Ascending aorta (tissue), 2 donors: Measurements from ENCODE around the gene GDPD5. TPM values are rescaled to one million over a fixed set of nuclear protein-coding genes. Genes with fewer than 3 reads are reported as not detected.
A peak's percentile ranks its signal among the peaks of the same experiment; 100 is the strongest.

ENCODE experiments used
- DNase-seq, 2 donors: peaks; one replicate each; pipeline ENCODE4 v3.0.0-alpha.2; 2019; ENCODE audit warnings: low spot score in 2 of 2
- H3K27ac ChIP-seq, 2 donors: fragments of 200-600 bp; sonication (generic); one replicate each; pipeline ENCODE4 v1.5.1; 2016 to 2017; ENCODE audit warnings: mild to moderate bottlenecking in 1 of 2
- H3K27me3 ChIP-seq: fragments of 200-600 bp; sonication (generic); one replicate; pipeline ENCODE4 v1.5.1; 2017
- H3K36me3 ChIP-seq, 2 donors: fragments of 200-600 bp; sonication (generic); one replicate each; pipeline ENCODE4 v1.5.1; 2016
- H3K4me1 ChIP-seq, 2 donors: fragments of 200-600 bp; sonication (generic); one replicate each; pipeline ENCODE4 v1.5.1; 2016 to 2017; ENCODE audit warnings: mild to moderate bottlenecking in 1 of 2
- H3K4me3 ChIP-seq, 2 donors: fragments of 200-600 bp; sonication (generic); one replicate each; pipeline ENCODE4 v1.5.1; 2016 to 2017; ENCODE audit warnings: mild to moderate bottlenecking in 1 of 2
- H3K9me3 ChIP-seq, 2 donors: fragments of 200-600 bp; sonication (generic); one replicate each; pipeline ENCODE4 v1.5.1; 2016
- intact Hi-C: fragments of 100-400 bp; cut with DNase I; formaldehyde crosslinking; loops from one replicate; pipeline ENCODE4 v1.15.1; 2023
- total RNA-seq: library from RNA; depleted of rRNA; stranded (reverse); fragments of >200 nt; gene quantifications from one replicate; pipeline ENCODE4 v1.1.0, GENCODE V29; 2016
- TF ChIP-seq, protein P1 (sequence below), 3 experiments: fragments of 200-600 bp in 2 of 3; fragments of 450-650 bp in 1 of 3; sonication (generic) in 2 of 3; IDR thresholded peaks; one replicate each; pipeline ENCODE4 v1.5.1; 2016 to 2019; ENCODE audit warnings: antibody characterized with exemption in 3 of 3, mild to moderate bottlenecking in 1 of 3, moderate library complexity in 1 of 3

Gene GDPD5
- total RNA-seq, 1 donor from 2014 or later, result 64.6 TPM

GRCh38 chr11:75427181-75427580, 98.6 kb downstream of the GDPD5 start:
- Histone ChIP-seq H3K36me3 (peaks cover 0 to 11% of the 10 kb centered on the region in 2 donors), H3K4me1 (peaks cover 2 to 9% of the 10 kb centered on the region in 2 donors), H3K27me3 (no peaks in the 10 kb centered on the region), H3K9me3 (no peaks in the 10 kb centered on the region), H3K4me3 (no peak overlapping the region), H3K27ac (peak overlapping the region; percentile 60 to 77)
- TF ChIP-seq, protein P1, sequence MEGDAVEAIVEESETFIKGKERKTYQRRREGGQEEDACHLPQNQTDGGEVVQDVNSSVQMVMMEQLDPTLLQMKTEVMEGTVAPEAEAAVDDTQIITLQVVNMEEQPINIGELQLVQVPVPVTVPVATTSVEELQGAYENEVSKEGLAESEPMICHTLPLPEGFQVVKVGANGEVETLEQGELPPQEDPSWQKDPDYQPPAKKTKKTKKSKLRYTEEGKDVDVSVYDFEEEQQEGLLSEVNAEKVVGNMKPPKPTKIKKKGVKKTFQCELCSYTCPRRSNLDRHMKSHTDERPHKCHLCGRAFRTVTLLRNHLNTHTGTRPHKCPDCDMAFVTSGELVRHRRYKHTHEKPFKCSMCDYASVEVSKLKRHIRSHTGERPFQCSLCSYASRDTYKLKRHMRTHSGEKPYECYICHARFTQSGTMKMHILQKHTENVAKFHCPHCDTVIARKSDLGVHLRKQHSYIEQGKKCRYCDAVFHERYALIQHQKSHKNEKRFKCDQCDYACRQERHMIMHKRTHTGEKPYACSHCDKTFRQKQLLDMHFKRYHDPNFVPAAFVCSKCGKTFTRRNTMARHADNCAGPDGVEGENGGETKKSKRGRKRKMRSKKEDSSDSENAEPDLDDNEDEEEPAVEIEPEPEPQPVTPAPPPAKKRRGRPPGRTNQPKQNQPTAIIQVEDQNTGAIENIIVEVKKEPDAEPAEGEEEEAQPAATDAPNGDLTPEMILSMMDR (IDR thresholded peaks at IDR 0.05), result no peak
- intact Hi-C loops, result loop anchor here (10.0 kb wide), 1 partner anchor 388 kb away; the partner anchor contains the start of gene UVRAG
- no peak for DNase-seq

DNA sequence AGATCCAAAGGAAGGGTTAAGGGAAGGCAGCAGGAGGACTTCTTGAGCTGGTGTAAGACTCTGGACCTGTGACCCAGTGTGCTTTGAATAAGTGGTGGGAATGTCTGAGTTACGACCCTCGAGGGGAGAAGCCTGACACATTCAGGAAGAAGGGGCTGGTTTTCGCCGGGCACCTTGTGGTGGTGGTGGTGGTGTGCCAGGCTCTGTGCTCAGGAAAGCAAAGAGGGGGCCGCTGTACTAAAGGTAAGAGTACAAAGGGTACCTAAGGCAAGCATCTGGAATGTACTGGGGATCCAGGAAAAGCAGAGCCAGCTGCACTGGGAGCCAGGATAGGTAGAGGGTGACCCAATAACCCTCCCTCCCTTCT, 99.0 kb downstream of the GDPD5 start:
- Histone ChIP-seq H3K9me3 (no peaks in the 10 kb centered on the region), H3K4me3 (no peak overlapping the region), H3K4me1 (peaks cover 2 to 9% of the 10 kb centered on the region in 2 donors), H3K36me3 (peaks cover 0 to 11% of the 10 kb centered on the region in 2 donors), H3K27me3 (no peaks in the 10 kb centered on the region), H3K27ac (peak overlapping the region; percentile 8 to 60)
- intact Hi-C loops, result loop anchor here (10.0 kb wide), 1 partner anchor 388 kb away; the partner anchor contains the start of gene UVRAG
- TF ChIP-seq, protein P1 (IDR thresholded peaks at IDR 0.05), result no peak
- no peak for DNase-seq

DNA sequence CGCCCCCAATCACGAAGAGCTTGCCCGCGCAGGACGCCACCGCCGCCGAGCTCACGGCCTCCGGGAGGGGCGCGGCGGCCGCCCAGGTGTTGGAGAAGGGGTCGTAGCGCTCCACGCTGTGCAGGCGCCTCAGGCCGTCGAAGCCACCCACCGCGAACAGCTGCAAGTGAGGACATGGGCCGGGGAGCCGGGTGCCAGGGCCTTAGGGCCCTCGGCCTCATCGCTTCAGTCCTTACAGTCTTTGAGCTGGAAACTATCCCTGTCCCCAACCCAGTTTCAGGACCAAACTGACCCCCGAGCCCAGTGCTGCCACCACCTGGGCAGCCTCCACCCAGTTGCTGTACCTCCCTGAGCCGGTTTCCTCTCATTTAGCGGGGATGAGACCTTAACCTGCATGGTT, 100.3 kb downstream of the GDPD5 start:
- DNase-seq, result no peak
- H3K4me3 ChIP-seq, result no peak overlapping the region
- H3K27me3 ChIP-seq, result no peaks in the 10 kb centered on the region
- H3K27ac ChIP-seq, result peak overlapping the region in 1 of 2 donors; percentile 8
- H3K9me3 ChIP-seq, result no peaks in the 10 kb centered on the region
- H3K4me1 ChIP-seq, result peaks cover 2 to 6% of the 10 kb centered on the region in 2 donors
- H3K36me3 ChIP-seq, result peaks cover 0 to 11% of the 10 kb centered on the region in 2 donors
- intact Hi-C loops, result loop anchor here (10.0 kb wide), 1 partner anchor 389 kb away; the partner anchor contains the start of gene UVRAG
- TF ChIP-seq, protein P1 (IDR thresholded peaks at IDR 0.05), result no peak

DNA sequence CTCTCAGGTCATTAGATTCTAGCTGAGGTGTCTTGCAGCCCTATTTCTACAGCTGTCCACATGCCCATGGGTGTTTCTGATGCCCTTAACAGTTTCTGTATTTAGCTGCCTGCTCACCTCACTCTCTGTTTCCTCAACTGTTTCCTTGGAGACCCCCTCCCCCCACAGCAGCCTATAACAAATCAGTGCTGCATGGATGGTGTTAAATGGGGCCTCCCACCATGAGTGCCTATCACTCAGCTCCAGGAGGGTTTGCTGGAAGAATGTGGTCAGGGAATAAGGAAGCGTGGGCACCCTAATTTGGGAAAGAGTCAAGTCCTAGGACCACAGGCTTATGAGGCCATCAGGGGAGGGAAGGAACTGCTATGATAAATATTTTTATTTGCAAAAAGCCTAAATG, 101.3 kb downstream of the GDPD5 start:
- H3K27me3 ChIP-seq, result no peaks in the 10 kb centered on the region
- peaks cover 0 to 11% of the 10 kb centered on the region in 2 donors for H3K36me3 ChIP-seq
- no peaks in the 10 kb centered on the region for H3K9me3 ChIP-seq
- no peak overlapping the region for H3K4me3 ChIP-seq
- H3K4me1 ChIP-seq, result peaks cover 5 to 9% of the 10 kb centered on the region in 2 donors
- intact Hi-C loops, result loop anchor here (10.0 kb wide), 1 partner anchor 390 kb away; the partner anchor contains the start of gene UVRAG
- H3K27ac ChIP-seq, result no peak overlapping the region
- no peak for DNase-seq
- TF ChIP-seq, protein P1 (IDR thresholded peaks at IDR 0.05), result no peak

DNA sequence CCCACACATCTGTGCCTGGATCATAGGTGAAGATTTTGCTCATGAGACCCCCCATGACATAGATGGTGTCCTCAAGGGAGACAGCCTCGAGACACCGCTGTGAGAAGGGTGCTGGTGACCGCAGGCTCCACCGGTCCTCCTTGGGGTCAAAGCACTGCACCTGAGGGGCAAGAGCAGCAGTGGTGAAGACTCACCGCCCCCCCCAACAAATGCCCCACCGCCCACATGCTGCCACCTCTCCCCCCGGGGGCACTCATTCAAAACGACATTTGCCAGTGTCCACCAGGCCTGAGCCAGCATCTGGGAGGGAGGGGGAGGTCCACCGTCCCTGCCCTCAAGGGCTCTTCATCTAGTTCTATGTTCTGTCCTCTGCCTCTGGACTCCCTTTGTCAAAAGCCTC, 102.0 kb downstream of the GDPD5 start:
- Histone ChIP-seq H3K27ac (peak overlapping the region; percentile 61 to 91), H3K27me3 (no peaks in the 10 kb centered on the region), H3K4me1 (peaks cover 7 to 12% of the 10 kb centered on the region in 2 donors), H3K4me3 (no peak overlapping the region), H3K36me3 (peaks cover 0 to 11% of the 10 kb centered on the region in 2 donors), H3K9me3 (no peaks in the 10 kb centered on the region)
- DNase-seq, result no peak
- intact Hi-C loops, result loop anchor here (10.0 kb wide), 1 partner anchor 391 kb away; the partner anchor contains the start of gene UVRAG
- TF ChIP-seq, protein P1 (IDR thresholded peaks at IDR 0.05), result no peak
